Measurements from ENCODE around the gene SEPTIN5.
"Not testable (repeated sequence)": the region's sequence is repeated elsewhere in the genome, so short reads cannot be mapped to it uniquely, and the experiment has no call there.

Gene SEPTIN5

DNA sequence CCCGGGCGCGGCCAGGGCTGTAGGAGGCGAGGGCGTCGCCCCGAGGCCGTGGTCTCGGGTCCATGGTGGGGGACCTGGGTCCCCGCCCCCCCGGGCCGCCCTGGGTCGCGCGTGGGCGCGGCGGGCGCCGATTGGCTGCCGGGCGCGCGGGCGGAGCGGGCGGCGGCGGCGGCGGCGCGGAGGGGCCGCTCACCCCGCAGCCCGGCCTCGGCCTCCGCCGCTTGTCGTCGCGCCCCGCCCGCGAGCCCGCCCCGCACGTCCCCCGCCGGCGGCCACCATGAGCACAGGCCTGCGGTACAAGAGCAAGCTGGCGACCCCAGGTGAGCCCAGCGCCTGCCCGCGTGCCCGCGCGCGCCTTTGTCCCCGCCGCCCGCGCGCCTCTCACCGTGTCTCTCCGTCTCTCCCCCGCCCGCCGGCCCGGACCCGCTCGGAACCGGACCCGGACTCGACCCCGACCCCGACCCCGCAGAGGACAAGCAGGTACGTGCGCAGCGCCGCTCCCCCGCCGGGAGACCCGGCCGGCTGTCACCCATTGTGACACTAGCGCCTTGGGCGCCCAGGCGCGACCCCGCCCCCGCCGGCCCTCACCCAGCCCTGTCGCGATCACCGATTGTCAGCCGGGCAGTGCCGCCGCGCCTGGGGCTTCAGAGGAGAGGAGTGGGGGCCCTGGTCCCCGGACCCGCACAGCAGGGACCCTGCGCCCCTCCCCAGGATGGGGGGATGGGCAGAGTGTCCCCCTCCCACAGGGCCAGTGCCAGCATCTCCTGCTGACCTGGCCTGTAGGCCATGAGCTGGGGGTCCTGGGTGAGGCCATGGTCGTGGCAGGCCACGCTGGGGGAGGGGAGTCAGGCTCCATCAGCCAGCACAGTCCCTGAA lies at the start of gene SEPTIN5:
Gene SEPTIN5, plus strand, starts transcription at position 192 of the 876 bp plus-strand sequence. Its CDS starts 86 bp downstream, at position 278.
- no peak for DNase-seq (ENCODE audit: low read depth)

DNA sequence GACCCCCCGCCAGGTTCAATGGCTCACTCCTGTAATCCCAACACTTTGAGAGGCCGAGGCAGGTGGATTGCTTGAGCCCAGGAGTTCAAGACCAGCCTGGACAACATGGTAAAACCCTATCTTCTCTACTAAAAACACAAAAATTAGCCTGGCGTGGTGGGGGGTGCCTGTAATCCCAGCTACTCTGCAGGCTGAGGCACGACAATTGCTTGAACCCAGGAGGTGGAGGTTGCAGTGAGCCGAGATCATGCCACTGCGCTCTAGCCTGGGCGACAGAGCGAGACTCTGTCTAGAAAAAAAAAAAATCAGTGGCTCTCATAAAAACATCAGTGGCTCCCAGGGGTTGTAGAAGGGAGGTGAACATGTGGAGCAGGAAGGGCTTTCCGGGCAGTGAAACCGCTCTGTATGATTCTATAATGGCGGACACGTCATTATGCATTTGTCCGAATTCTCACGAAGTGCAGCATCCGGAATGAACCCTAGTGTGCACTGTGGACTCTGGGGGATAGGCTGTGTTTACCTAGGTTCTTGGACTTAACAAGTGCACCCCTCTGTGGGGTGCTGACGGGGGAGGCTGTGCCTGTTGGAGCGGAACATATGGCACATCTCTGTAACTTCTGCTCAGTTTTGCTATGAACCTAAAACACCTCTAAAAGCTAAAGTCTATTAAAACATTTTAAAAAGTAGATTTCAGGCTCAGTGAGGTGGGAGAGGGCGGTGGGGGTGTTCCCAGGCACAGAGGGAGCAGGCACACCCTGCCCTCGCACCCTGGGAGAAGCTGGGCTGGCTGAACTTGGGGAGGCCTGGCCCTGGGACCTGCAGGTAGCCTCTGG lies 49.1 kb upstream of the SEPTIN5 start:
- DNase-seq (ENCODE audit: low read depth): no peak

DNA sequence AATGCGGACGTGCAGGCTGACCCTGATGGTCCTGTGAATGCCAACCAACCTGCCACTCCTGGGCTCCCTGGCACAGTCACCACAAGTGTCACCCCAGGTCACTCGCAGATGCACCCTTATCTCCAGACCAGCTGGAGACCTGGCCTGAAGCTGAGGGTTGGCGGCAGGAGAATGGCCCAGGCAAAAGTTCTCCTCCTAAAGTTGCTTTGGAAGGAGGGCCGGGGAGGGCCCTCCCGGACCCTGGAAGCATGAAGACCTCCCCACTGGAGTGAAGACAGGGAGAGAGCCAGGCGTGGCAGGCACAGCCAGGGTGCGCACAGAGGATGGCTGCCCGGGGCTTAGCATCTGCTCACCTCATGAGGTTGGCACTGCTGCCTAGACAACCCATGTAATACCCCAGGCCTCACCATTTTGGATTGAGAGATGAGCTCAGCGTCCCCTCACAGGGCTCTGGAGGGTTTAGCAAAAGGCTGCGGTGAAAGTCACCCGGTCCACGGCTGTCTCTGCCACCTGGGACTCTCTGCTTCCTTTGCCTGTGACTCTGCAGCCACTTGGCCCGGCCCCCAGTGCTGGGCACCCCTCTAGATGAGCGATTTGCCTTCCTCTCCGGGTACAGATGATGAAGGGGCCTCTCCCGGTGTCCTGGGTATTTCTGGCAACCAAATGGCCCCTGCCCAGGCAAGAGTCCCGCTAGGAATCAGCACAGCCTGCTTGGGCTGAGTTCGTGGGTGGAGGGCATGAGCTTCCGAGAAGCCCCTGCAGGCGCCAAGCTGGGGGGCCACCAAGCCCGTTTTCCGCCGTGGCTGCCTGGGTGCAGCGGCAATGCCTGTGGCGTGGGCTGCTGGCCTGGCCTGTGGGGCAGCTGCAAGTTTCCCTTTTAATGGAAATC lies 48.3 kb upstream of the SEPTIN5 start:
- DNase-seq (ENCODE audit: low read depth): no peak

DNA sequence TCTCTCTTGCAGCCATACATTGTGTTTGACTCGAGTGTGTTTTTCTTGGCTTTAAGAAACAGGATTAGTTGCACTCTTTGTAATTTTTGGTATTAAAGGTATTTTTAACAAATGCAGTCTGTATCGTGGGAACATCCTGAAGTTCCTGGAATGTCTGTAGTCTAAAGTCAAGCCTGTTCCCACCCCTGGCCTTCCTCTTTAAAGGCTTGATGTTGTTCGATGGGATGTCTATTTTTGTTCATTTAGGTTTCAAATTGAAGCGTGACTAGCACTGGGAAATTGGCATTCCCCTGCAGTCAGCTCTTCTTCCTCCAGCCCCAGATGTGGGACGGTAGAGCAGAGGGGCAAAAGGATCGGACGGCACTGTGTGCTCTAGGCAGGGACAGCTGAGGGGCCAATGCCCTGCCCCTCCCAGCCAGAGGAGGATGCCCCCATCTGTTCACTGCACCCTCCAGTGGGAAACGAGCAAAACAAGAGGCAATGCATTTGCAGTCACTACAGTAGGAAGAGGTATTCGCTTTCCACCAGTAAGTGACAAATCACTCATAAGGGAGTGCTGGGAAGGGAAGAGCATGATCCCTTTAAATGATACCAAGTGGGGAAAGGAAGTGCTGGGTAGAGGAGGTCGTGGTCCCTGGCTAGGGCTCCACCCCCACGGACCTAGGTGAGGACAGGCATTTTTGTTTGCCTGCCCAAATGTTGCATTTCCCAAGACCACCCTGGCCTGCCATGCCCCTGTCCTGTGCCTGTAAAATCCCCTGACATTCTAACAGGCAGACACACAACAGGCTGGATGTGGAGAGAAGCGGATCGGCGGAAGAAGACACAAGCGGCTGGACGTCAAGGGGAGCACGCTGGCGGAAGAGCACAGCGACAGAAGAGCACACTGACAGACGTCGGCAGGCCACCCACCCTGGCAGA lies 47.4 kb upstream of the SEPTIN5 start:
- no peak for DNase-seq (ENCODE audit: low read depth)

DNA sequence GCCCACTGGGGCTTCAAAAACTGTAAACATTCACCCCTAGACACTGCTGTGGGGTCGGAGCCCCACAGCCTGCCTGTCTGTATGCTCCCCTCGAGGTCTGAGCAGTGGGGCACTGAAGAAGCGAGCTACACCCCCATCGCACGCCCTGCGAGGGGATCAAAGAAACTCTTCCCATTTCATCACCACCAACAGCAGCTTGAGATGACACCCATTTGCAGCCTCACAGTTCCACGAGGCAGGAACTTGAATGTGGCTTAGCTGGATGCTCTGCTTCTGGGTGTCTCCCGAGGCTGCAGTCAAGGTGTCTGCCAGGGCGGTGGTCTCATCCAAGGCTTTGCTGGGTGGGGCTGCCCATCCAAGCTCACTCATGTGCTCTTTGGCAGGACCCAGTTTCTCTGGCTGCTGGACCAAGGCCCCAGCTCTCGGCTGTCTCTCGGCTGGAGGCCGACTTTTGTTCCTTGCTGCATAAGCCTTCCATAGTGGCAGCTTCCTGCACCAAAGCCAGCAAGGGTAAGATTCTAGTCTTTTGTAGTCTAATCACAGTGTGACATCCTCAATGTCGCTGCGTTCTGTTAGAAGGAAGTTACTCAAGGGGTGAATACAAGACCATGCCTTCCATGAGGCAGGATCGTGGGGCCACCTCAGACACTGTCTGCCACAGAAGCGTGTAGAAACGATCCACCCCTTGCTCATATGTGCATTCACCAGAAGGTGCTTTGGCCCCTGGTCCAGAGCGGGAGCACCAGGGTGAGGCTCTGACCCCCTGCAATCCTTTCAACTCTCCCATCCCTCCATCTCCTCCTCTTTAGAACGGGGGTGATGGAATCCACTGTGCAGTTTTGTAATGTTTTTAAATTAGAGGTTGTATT lies 46.2 kb upstream of the SEPTIN5 start:
- no peak for DNase-seq (ENCODE audit: low read depth)

DNA sequence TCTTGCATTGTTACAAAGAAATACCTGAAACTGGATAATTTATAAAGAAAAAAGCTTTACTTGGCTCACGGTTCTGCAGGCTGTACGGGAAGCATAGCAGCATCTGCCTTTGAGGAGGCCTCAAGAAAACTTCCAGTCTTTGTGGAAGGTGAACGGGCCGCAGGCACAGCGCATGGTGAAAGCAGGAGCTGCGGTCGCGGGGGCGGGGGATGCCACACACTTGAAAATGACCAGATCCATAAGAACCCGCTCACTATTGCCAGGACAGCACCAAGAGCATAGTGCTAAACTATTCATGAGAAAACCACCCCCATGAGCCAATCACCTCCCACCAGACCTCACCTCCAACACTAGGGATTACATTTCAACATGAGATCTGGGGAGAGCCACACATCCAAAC lies 45.6 kb upstream of the SEPTIN5 start:
- DNase-seq (ENCODE audit: low read depth): no peak

DNA sequence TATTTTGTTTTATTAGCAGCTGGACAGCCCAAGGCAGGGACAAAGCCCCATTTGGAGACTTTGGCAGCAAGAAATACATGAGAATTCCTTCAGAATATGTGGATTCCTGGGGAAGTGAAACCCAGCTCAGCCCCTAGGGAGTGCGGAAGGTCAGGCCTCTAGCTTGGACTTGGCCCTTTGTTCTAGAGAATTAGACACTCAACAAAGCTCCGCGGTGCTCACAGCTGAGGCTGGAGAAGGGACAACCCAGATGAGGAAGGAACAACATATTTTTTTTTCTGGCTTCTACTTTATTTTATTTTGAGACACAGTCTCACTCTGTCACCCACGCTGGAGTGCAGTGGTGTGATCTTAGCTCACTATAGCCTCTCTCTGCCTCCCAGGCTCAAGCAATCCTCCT lies 44.7 kb upstream of the SEPTIN5 start:
- DNase-seq (ENCODE audit: low read depth): no peak

DNA sequence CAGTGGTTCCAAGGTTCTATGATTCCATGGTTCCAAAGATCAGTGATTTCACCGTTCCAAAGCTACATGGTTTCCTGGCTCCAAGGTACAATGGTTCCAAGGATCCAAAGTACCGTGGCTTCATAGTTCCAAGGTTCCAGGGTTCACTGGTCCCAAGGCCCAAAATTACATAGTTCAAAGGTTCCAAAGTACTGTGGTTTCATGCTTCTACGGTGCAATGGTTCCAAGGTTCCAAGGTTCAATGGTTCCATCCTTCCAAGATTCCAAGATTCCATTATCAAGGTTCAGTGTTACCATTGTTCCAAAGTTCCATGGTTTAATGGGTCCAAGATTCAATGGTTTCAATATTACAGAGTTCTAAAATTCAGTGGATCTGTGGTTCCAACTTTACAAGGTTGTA lies 43.0 kb upstream of the SEPTIN5 start:
- no peak for DNase-seq (ENCODE audit: low read depth)

DNA sequence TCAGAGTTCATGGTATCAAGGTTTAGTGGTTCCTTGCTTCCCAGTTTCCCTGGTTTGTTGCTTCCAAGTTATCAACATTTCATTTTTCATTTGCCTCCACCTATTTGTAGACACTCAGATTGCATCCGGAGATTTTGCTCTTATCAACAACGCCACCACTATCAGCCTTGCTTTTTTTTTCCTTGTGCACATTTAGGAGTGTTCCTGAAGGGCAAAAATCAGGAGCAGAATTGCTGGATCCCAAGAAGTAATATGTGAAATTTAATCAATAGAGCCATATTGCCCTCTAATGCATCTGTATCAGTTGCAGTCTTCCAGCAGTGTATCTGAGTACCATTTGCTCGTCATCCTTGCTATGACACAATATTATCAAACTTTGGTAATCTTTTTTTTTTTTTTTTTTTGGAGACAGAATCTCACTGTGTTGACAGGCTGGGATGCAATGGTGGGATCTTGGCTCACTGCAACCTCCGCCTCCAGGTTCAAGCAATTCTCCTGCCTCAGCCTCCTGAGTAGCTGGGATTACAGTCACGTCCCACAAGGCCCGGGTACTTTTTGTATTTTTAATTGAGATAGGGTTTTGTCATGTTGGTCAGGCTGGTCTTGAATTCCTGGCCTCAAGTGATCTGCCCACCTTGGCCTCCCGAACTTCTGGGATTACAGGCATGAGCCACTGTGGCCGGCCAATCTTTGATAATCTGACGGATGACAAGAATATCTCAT lies 42.1 kb upstream of the SEPTIN5 start:
- DNase-seq (ENCODE audit: low read depth): no peak

DNA sequence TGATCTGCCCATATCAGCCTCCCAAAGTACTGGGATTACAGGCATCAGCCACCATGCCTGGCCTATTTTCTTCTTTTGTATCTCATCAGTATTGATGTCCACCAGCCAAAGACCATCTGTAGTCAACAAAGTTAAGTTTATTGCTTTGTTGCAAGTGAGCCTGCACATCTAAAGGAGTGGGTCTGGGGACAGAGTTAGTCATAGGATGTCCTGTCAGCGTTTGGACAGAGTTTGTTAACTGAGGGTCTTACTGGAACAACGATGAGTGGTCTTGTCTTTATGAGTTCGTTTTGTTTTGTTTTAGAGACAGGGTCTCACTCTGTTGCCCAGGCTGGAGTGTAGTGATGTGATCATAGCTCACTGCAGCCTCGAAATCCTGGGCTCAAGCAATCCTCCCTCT lies 40.6 kb upstream of the SEPTIN5 start:
- no peak for DNase-seq (ENCODE audit: low read depth)

DNA sequence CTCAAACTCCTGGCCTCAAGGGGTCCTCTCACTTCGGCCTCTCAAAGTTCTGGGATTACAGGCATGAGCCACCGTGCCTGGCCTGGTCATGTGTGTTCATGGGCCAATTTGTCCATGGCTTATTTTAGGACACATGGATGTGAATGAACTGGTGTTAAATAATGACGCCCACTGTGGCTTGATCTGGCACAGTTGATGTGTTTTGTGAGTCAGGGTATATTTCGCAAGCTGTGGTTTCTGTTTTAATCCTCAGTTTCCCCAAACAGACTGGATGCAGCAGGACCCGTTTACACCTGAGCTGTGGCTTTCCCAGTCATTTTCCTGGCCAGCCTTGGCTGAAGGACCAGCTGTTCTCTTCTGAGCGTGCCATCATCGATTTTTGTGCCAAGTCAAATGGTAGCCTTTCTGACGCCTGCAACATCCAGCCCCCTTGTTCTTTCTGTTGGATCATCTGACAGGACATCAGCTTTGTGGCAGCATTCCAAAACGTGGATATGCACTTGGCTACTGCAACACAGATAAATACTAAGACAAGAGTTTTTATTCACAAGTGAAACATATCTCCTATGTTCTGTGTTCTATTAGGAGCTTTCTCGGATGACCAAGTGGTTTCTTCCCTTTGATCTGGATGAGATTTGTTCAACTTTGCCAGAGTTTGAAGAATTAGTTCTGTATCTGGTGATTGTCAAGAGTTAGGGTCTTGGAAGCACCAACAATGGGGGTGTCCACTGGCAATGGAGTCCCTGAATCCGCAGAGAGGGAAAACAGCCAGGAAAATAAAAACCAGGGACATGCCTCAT lies 40.0 kb upstream of the SEPTIN5 start:
- no peak for DNase-seq (ENCODE audit: low read depth)

DNA sequence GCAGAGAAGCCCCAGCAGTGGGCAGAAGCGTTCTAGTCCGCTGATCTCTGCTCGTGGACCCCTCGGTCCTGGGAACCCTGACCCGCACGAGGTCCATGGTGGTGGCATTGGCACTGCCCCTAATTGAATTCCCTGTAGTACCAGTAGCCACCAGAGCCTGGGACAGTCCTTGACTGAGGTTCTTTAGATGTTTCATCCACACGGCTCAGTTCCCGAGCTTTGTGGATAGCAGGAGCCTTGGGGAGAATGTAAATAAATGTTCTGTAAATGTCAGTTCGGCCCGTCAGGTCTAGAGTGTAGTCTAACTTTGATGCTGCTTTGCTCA lies 39.4 kb upstream of the SEPTIN5 start:
- no peak for DNase-seq (ENCODE audit: low read depth)

DNA sequence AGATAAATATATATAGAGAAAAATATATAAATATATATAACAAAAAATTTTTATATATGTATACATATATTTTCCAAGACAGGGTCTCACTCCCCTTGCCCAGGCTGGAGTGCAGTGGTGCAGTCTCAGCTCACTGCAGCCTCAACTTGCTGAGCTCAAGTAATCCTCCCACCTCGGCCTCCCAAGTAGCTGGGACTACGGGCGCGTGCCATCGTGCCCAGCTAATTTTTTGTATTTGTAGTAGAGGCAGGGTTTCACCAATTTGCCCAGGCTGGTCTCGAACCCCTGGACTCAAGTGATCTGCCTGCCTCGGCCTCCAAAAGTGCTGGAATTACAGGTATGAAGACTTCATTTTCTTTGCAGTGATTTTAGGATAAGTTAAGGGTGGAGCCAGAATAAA lies 38.9 kb upstream of the SEPTIN5 start:
- no peak for DNase-seq (ENCODE audit: low read depth)

DNA sequence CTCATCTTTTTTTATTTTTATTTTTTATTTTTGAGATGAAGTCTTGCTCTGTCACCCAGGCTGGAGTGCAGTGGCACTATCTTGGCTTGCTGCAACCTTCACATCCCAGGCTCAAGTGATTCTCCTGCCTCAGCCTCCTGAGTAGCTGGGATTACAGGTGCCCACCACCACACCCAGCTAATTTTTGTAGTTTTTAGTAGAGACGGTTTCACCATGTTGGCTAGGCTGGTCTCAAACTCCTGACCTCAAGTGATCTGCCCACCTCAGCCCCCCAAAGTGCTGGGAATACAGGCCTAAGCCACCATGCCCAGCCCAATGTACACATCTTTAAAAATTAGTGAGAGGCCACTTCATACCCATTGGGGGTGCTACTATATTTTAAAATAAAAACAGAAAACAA lies 37.9 kb upstream of the SEPTIN5 start:
- not testable (repeated sequence) for DNase-seq (ENCODE audit: low read depth)

DNA sequence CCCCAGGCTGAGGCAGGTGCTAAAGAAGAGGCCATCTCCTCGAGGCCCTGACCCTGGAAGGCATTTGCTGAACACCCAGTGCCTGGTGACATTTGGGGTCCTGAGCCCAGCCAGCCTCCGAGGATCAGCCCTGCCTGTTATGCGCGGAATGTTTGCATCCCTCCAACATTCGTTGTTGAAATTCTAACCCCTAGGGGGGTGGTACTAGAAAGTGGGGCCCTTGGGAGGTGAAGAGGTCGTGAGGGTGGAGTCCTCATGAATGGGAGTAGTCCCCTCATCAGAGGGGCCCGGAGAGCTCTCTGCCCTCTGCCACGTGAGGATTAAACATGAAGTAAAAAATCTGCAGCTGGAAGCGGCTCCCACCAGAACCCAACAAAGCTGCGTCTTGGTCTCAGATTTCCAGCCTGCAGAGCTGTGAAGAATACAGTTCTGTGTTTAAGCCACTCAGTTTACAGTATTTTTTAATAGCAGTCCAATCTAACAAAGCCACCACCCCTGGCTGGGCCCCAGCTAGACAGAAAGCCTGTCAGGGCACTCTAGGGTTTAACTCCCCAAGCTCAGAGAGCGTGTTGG lies 35.3 kb upstream of the SEPTIN5 start:
- DNase-seq (ENCODE audit: low read depth): no peak

DNA sequence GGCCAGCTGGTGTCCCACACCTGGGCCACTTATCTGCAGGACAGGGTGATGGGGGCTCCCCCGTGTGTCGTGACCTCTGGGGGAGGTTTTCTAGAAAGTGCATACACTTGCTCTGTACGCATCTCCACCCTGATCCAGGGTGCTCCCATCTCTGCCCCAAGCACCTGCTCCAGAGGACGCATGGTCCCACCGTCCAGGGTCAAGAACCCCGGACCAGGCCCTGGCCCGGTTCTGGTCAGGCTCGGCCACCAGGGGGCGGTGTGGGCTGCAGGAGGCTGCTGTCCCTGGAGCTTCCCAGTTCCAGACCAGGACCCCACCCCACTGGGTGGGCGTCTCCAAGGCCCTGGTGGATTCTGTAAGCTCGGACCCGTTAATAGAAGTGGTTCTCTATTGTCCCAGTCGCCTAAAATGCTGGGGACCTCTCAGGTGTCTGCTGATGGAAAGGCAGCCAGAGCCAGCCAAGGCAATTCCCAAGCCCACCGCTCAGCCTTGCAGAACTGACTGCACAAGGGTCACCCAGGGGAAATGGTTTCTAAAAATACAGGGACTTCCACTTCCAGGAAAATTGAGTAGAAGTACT lies 34.7 kb upstream of the SEPTIN5 start:
- no peak for DNase-seq (ENCODE audit: low read depth)

DNA sequence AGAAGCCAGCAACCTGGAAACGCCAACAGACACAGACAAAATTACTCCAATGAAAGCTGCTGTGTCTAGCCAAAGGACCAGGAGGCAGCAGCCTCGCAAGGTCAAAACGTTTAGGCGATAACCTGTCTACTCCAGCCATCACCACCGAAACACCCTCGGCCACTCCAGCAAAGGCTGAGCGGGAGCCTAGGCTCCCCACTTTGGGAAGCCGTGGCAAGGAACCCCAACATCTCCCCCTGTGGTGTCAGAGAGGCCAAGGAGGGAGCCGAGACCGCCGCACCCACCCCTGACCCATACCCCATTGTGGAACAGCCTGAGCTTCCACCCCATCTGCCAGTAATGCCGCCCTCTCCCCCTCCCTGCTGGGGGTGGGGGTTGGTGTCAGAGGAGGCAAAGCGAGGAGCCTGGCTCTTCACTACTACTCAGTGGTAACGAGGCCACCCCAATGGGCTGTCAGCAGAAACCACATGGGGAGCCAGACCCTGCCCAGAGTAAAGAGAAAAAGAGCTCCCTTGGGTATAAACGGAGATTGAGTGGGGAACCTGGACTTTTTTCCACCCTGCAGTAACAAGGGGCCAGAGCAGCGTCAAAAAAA lies 33.9 kb upstream of the SEPTIN5 start:
- no peak for DNase-seq (ENCODE audit: low read depth)

All from amniotic epithelial cell (primary cell).